Left renal cortex interstitium (tissue), 4 donors: ENCODE data around the gene ADCY5. TPM values are rescaled to one million over a fixed set of nuclear protein-coding genes. Genes with fewer than 3 reads are reported as not detected.

Source experiments
- DNase-seq, 4 donors: peaks; one replicate each; pipeline ENCODE4 v3.0.0-alpha.2; 2013; ENCODE audit warnings: low read depth in 4 of 4, low spot score in 2 of 4, missing footprints in 1 of 4
- polyA plus RNA-seq, 4 donors: library from polyadenylated mRNA; unstranded; fragments of 120-200 nt; gene quantifications; one replicate each; pipeline ENCODE4 v1.2.1, GENCODE V29; 2013; ENCODE audit not compliant: insufficient read length in 4 of 4

Gene ADCY5
- polyA plus RNA-seq, 4 donors = 10.4 to 14.7 (median 13.0) TPM

- no peak for DNase-seq
Measured at GRCh38 chr3:123313889-123314288, 135.0 kb downstream of the ADCY5 start.

GRCh38 chr3:123312331-123313265 lies 136.3 kb downstream of the ADCY5 start:
- no peak for DNase-seq

GRCh38 chr3:123311201-123311600 lies 137.7 kb downstream of the ADCY5 start:
- DNase-seq = no peak

GRCh38 chr3:123310741-123311140 lies 138.1 kb downstream of the ADCY5 start:
- DNase-seq = no peak

- no peak for DNase-seq
Measured at GRCh38 chr3:123310186-123310585, 138.7 kb downstream of the ADCY5 start.

GRCh38 chr3:123307064-123307463 lies 141.8 kb downstream of the ADCY5 start:
- no peak for DNase-seq

- DNase-seq = no peak
Measured at GRCh38 chr3:123305192-123305591, 143.7 kb downstream of the ADCY5 start.

- DNase-seq = no peak
Measured at GRCh38 chr3:123303976-123304560, 144.8 kb downstream of the ADCY5 start.

GRCh38 chr3:123302961-123303360 lies 145.9 kb downstream of the ADCY5 start:
- DNase-seq = no peak

- no peak for DNase-seq
Measured at GRCh38 chr3:123301331-123302184, 147.3 kb downstream of the ADCY5 start.

GRCh38 chr3:123300583-123300982 lies 148.3 kb downstream of the ADCY5 start:
- DNase-seq = no peak

GRCh38 chr3:123300056-123300455 lies 148.8 kb downstream of the ADCY5 start:
- no peak for DNase-seq

GRCh38 chr3:123299581-123299980 lies 149.3 kb downstream of the ADCY5 start:
- DNase-seq = no peak

GRCh38 chr3:123298903-123299302 lies 150.0 kb downstream of the ADCY5 start:
- no peak for DNase-seq

- DNase-seq = no peak
Measured at GRCh38 chr3:123297627-123297899, 151.3 kb downstream of the ADCY5 start.

- DNase-seq = no peak
Measured at GRCh38 chr3:123296836-123297626, 151.9 kb downstream of the ADCY5 start.

- DNase-seq = no peak
Measured at GRCh38 chr3:123296261-123296660, 152.6 kb downstream of the ADCY5 start.

- DNase-seq = no peak
Measured at GRCh38 chr3:123295901-123296250, 153.0 kb downstream of the ADCY5 start.

- no peak for DNase-seq
Measured at GRCh38 chr3:123295171-123295900, 153.6 kb downstream of the ADCY5 start.
